OCI-LY7 (cell line): ENCODE data around the gene AHNAK2.

ENCODE experiments used
- CTCF ChIP-seq: fragments of 200-600 bp; sonication (generic); conservative IDR thresholded peaks from 2 replicates; pipeline ENCODE4 v1.5.1; 2014; ENCODE audit warnings: mild to moderate bottlenecking, antibody characterized with exemption, low read length, moderate library complexity, mixed read lengths
- EZH2phosphoT487 ChIP-seq: fragments of 200-600 bp; sonication (generic); IDR thresholded peaks from 2 replicates; pipeline ENCODE4 v1.6.1; 2018; ENCODE audit warnings: low read depth, borderline replicate concordance, mild to moderate bottlenecking, mixed run types, antibody characterized with exemption, low read length, moderate library complexity, mixed read lengths

- TF ChIP-seq CTCF (peak; percentile 41), EZH2phosphoT487 (no peak)
These were observed 37.5 kb downstream of the AHNAK2 start for GRCh38 chr14:104940526-104941150.
